IMR-90 (cell line): ENCODE results near the gene IFIT1. TPM values are rescaled to one million over a fixed set of nuclear protein-coding genes. Genes with fewer than 3 reads are reported as not detected.

Experiments used
- ATAC-seq: fragments of 200-7000 bp; cut with Tn5 transposase; 2 replicates; pipeline ENCODE4 v1.9.1; 2020; ENCODE audit warnings: low read depth, mild to moderate bottlenecking, moderate library complexity
- BruUV-seq: library from RNA; stranded (reverse); fragments of 400-500 nt; replicated peaks from 2 replicates; lab custom pipeline; 2021; lab: Mats Ljungman, UMichigan
- CTCF ChIA-PET: fragments of 300-600 bp; formaldehyde crosslinking; extraction: SDS; loops from one replicate; lab custom pipeline; 2021; ENCODE audit warnings: antibody characterized with exemption; lab: Yijun Ruan, JAX
- POLR2A ChIA-PET: fragments of 300-600 bp; sonication (Branson Sonifier 250); formaldehyde crosslinking; loops from one replicate; lab custom pipeline; 2022; ENCODE audit warnings: antibody characterized with exemption; ENCODE audit not compliant: unreplicated experiment; lab: Charles Lee
- DNase-seq: peaks from one replicate; pipeline ENCODE4 v3.0.0; 2013
- H2AFZ ChIP-seq: replicated peaks from 2 replicates; pipeline ENCODE3; 2013; ENCODE audit warnings: low read length, mild to moderate bottlenecking; ENCODE audit not compliant: poor library complexity
- H2AK5ac ChIP-seq: 2 replicates; pipeline ENCODE4 v1.6.1; 2013; ENCODE audit warnings: low read depth, low read length, inconsistent platforms
- H2AK9ac ChIP-seq: replicated peaks from 2 replicates; pipeline ENCODE3; 2013; ENCODE audit warnings: mild to moderate bottlenecking, low read depth, low read length, moderate library complexity; ENCODE audit not compliant: poor library complexity
- H2BK120ac ChIP-seq: 2 replicates; pipeline ENCODE4 v1.6.1; 2013; ENCODE audit warnings: low read depth, low read length, inconsistent platforms
- H2BK15ac ChIP-seq: 3 replicates; pipeline ENCODE4 v1.6.1; 2013; ENCODE audit warnings: low read depth, low read length, inconsistent platforms
- H2BK20ac ChIP-seq: 2 replicates; pipeline ENCODE4 v1.6.1; 2013; ENCODE audit warnings: low read depth, mild to moderate bottlenecking, inconsistent platforms, low read length, moderate library complexity
- H2BK5ac ChIP-seq: 2 replicates; pipeline ENCODE4 v1.6.1; 2013; ENCODE audit warnings: mild to moderate bottlenecking, low read depth, low read length, inconsistent platforms; ENCODE audit not compliant: poor library complexity, severe bottlenecking
- H3K14ac ChIP-seq: replicated peaks from 2 replicates; pipeline ENCODE4 v1.6.1; 2013; ENCODE audit warnings: low read depth, low read length, inconsistent platforms
- H3K18ac ChIP-seq: 2 replicates; pipeline ENCODE4 v1.6.1; 2013; ENCODE audit warnings: low read depth, low read length, control low read depth
- H3K23ac ChIP-seq: 2 replicates; pipeline ENCODE4 v1.6.1; 2013; ENCODE audit warnings: low read depth, low read length, inconsistent platforms
- H3K27ac ChIP-seq: 2 replicates; pipeline ENCODE4 v1.5.1; 2013; ENCODE audit warnings: mild to moderate bottlenecking, control low read depth, low read length; ENCODE audit not compliant: insufficient read depth
- H3K27me3 ChIP-seq: 2 replicates; pipeline ENCODE4 v1.6.1; 2013; ENCODE audit warnings: low read length; ENCODE audit not compliant: control insufficient read depth, insufficient read depth
- H3K36me3 ChIP-seq: 2 replicates; pipeline ENCODE4 v1.6.1; 2013; ENCODE audit warnings: low read length, mixed read lengths; ENCODE audit not compliant: control insufficient read depth, insufficient read depth
- H3K4ac ChIP-seq: 2 replicates; pipeline ENCODE4 v1.6.1; 2013; ENCODE audit warnings: low read depth, low read length, inconsistent platforms
- H3K4me1 ChIP-seq: 2 replicates; pipeline ENCODE4 v1.6.1; 2013; ENCODE audit warnings: low read length, mixed read lengths; ENCODE audit not compliant: control insufficient read depth, insufficient read depth
- H3K4me2 ChIP-seq: 2 replicates; pipeline ENCODE4 v1.6.1; 2013; ENCODE audit warnings: low read depth, mild to moderate bottlenecking, control low read depth, low read length, moderate library complexity
- H3K4me3 ChIP-seq: 2 replicates; pipeline ENCODE4 v1.5.1; 2013; ENCODE audit warnings: low read depth, mild to moderate bottlenecking, control low read depth, low read length, moderate library complexity; ENCODE audit not compliant: insufficient read depth
- H3K56ac ChIP-seq: 2 replicates; pipeline ENCODE4 v1.6.1; 2013; ENCODE audit warnings: low read length, inconsistent platforms; ENCODE audit not compliant: insufficient read depth; ENCODE audit errors: extremely low read depth
- H3K79me1 ChIP-seq, 2 experiments: 2 replicates each; pipeline ENCODE4 v1.6.1; 2013; ENCODE audit warnings: low read length in 2 of 2, inconsistent platforms in 1 of 2, low read depth in 1 of 2
- H3K9ac ChIP-seq: 2 replicates; pipeline ENCODE4 v1.6.1; 2013; ENCODE audit warnings: low read depth, low read length, control low read depth
- H3K9me1 ChIP-seq: 2 replicates; pipeline ENCODE4 v1.6.1; 2013; ENCODE audit warnings: low read length, inconsistent platforms; ENCODE audit not compliant: insufficient read depth
- H3K9me3 ChIP-seq: 2 replicates; pipeline ENCODE4 v1.6.1; 2013; ENCODE audit warnings: low read length; ENCODE audit not compliant: control insufficient read depth, insufficient read depth
- H4K20me1 ChIP-seq: 2 replicates; pipeline ENCODE4 v1.6.1; 2013; ENCODE audit warnings: low read length, inconsistent platforms; ENCODE audit not compliant: insufficient read depth
- H4K5ac ChIP-seq: 2 replicates; pipeline ENCODE4 v1.6.1; 2013; ENCODE audit warnings: mild to moderate bottlenecking, low read depth, low read length, control low read depth
- H4K8ac ChIP-seq, 2 experiments: 2 replicates each; pipeline ENCODE4 v1.6.1; 2013; ENCODE audit warnings: low read depth in 2 of 2, low read length in 2 of 2, control low read depth in 1 of 2, inconsistent platforms in 1 of 2
- H4K91ac ChIP-seq: 2 replicates; pipeline ENCODE4 v1.6.1; 2013; ENCODE audit warnings: low read depth, low read length, inconsistent platforms; ENCODE audit not compliant: insufficient read depth
- BHLHE40 ChIP-seq: fragments of 150-350 bp; IDR thresholded peaks from 2 replicates; pipeline ENCODE4 v1.6.1; 2016; ENCODE audit warnings: mild to moderate bottlenecking, low read depth, low read length
- CEBPB ChIP-seq: IDR thresholded peaks from 2 replicates; pipeline ENCODE4 v1.6.1; 2012; ENCODE audit warnings: low read depth, low read length, improper control_type of control experiment
- CHD1 ChIP-seq: IDR thresholded peaks from 2 replicates; pipeline ENCODE4 v1.6.1; 2012; ENCODE audit warnings: low read depth, low read length, improper control_type of control experiment
- CTCF ChIP-seq: conservative IDR thresholded peaks from 2 replicates; pipeline ENCODE4 v1.5.1; 2012; ENCODE audit warnings: mild to moderate bottlenecking, low read depth, low read length, improper control_type of control experiment
- FOS ChIP-seq: fragments of 150-350 bp; IDR thresholded peaks from 2 replicates; pipeline ENCODE4 v1.6.1; 2016; ENCODE audit warnings: low read depth, low read length
- MAFK ChIP-seq: IDR thresholded peaks from 2 replicates; pipeline ENCODE4 v1.6.1; 2012; ENCODE audit warnings: low read depth, low read length, improper control_type of control experiment
- MAZ ChIP-seq: IDR thresholded peaks from 2 replicates; pipeline ENCODE4 v1.6.1; 2012; ENCODE audit warnings: low read depth, mild to moderate bottlenecking, low read length, improper control_type of control experiment, moderate library complexity, borderline replicate concordance
- MXI1 ChIP-seq: IDR thresholded peaks from 2 replicates; pipeline ENCODE4 v1.6.1; 2012; ENCODE audit warnings: low read depth, mild to moderate bottlenecking, low read length, moderate library complexity, borderline replicate concordance
- NFE2L2 ChIP-seq: fragments of 150-350 bp; IDR thresholded peaks from 2 replicates; pipeline ENCODE4 v1.6.1; 2016; ENCODE audit warnings: low read depth, mild to moderate bottlenecking, low read length
- POLR2A ChIP-seq: IDR thresholded peaks from 2 replicates; pipeline ENCODE4 v1.6.1; 2012; ENCODE audit warnings: mild to moderate bottlenecking, low read depth, low read length
- RAD21 ChIP-seq: IDR thresholded peaks from 2 replicates; pipeline ENCODE4 v1.6.1; 2012; ENCODE audit warnings: low read length, improper control_type of control experiment
- RCOR1 ChIP-seq: IDR thresholded peaks from 2 replicates; pipeline ENCODE4 v1.6.1; 2012; ENCODE audit warnings: mild to moderate bottlenecking, low read length, improper control_type of control experiment; ENCODE audit not compliant: insufficient replicate concordance
- RFX5 ChIP-seq: IDR thresholded peaks from 2 replicates; pipeline ENCODE4 v1.8.0; 2012; ENCODE audit warnings: low read depth, mild to moderate bottlenecking, low read length, moderate library complexity
- SMC3 ChIP-seq: fragments of 150-350 bp; IDR thresholded peaks from 2 replicates; pipeline ENCODE4 v1.6.1; 2016; ENCODE audit warnings: low read depth, mild to moderate bottlenecking, antibody characterized with exemption, low read length, moderate library complexity
- WGBS, 2 experiments: methylation state at CpG; one replicate each; pipeline versions ENCODE4 v1.1.5 to v1.1.7; 2013; ENCODE audit warnings: missing lambda C conversion rate in 2 of 2; ENCODE audit not compliant: insufficient read length in 1 of 2; ENCODE audit errors: extremely low coverage in 2 of 2; 5-methylcytosine and 5-hydroxymethylcytosine counted together
- dilution Hi-C: fragments of 300-500 bp; cut with HindIII; formaldehyde crosslinking; loops from one replicate; pipeline ENCODE4 v1.14.3; 2018; ENCODE audit warnings: low sequenced_read_pairs; ENCODE audit not compliant: unreplicated experiment
- in situ Hi-C: fragments of 300-500 bp; cut with MboI; formaldehyde crosslinking; loops from 3 replicates; pipeline ENCODE4 v1.14.3; 2019; ENCODE audit warnings: low sequenced_read_pairs, inconsistent platforms, mixed read lengths
- intact Hi-C: fragments of 100-400 bp; cut with micrococcal nuclease; formaldehyde crosslinking; loops from 2 replicates; pipeline ENCODE4 v1.10.0; 2022
- polyA plus RNA-seq, 3 experiments: library from polyadenylated mRNA; depleted of rRNA; stranded (reverse); fragments of >200 nt; gene quantifications; 2 replicates each; pipeline ENCODE4 v1.2.3, GENCODE V29; 2012; ENCODE audit warnings: low replicate concordance in 1 of 3
- total RNA-seq: library from RNA; depleted of rRNA; stranded (reverse); fragments of >200 nt; gene quantifications from 2 replicates; pipeline ENCODE4 v1.2.3, GENCODE V29; 2012
- TF ChIP-seq, protein P1 (sequence below): fragments of 150-350 bp; IDR thresholded peaks from 2 replicates; pipeline ENCODE4 v1.6.1; 2016; ENCODE audit warnings: low read depth, mild to moderate bottlenecking, low read length, moderate library complexity, borderline replicate concordance
- TF ChIP-seq, protein P2 (sequence below): fragments of 150-350 bp; IDR thresholded peaks from 2 replicates; pipeline ENCODE4 v1.6.1; 2017; ENCODE audit warnings: mild to moderate bottlenecking, antibody characterized with exemption, low read length, low read depth

Gene IFIT1
- total and polyA plus RNA-seq, 2 of the 4 experiments (the other 2 are of a cell fraction), result 6.1 to 6.8 TPM

GRCh38 chr10:89395141-89395540, 2.7 kb downstream of the IFIT1 start:
- Histone ChIP-seq H3K4me2 (no peak overlapping the region), H4K20me1 (peaks cover 3% of the 10 kb centered on the region; the same call in 1 of the 2 replicates), H3K23ac (no peak overlapping the region), H2BK120ac (no peak overlapping the region), H3K9ac (no peak overlapping the region), H4K5ac (no peak overlapping the region; the same call in 1 of the 2 replicates), H3K36me3 (no peaks in the 10 kb centered on the region), H3K56ac (no peak overlapping the region), H2AFZ (no peak overlapping the region), H3K9me3 (no peaks in the 10 kb centered on the region), H2BK20ac (no peak overlapping the region), H3K79me1 (peaks cover 0 to 3% of the 10 kb centered on the region in 2 experiments; a peak in 1 of 4 replicates), H3K4ac (no peak overlapping the region), H3K4me1 (peaks cover 1% of the 10 kb centered on the region), H2AK9ac (no peak overlapping the region), H3K4me3 (no peak overlapping the region), H3K18ac (no peak overlapping the region), H3K27me3 (no peaks in the 10 kb centered on the region), H3K27ac (no peak overlapping the region), H3K9me1 (no peaks in the 10 kb centered on the region), H2BK15ac (no peak overlapping the region), H2BK5ac (no peak overlapping the region), H4K91ac (no peak overlapping the region), H2AK5ac (peak overlapping the region; percentile 38; the same call in 1 of the 2 replicates), H3K14ac (no peak overlapping the region), H4K8ac (no peak overlapping the region)
- DNase-seq (no peak), ATAC-seq (no peak)
- dilution Hi-C loops, result no loop called here
- WGBS, 2 experiments, result no CpG with 5 or more reads among the region's 2 CpGs
- TF ChIP-seq POLR2A (no peak), CEBPB (no peak), MAFK (no peak), CTCF (no peak), MAZ (no peak), RAD21 (no peak), BHLHE40 (no peak), RFX5 (no peak), RCOR1 (no peak), MXI1 (no peak), SMC3 (no peak), NFE2L2 (no peak), CHD1 (no peak), FOS (no peak)
- TF ChIP-seq, protein P1, sequence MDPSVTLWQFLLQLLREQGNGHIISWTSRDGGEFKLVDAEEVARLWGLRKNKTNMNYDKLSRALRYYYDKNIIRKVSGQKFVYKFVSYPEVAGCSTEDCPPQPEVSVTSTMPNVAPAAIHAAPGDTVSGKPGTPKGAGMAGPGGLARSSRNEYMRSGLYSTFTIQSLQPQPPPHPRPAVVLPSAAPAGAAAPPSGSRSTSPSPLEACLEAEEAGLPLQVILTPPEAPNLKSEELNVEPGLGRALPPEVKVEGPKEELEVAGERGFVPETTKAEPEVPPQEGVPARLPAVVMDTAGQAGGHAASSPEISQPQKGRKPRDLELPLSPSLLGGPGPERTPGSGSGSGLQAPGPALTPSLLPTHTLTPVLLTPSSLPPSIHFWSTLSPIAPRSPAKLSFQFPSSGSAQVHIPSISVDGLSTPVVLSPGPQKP, result no peak
- TF ChIP-seq, protein P2, sequence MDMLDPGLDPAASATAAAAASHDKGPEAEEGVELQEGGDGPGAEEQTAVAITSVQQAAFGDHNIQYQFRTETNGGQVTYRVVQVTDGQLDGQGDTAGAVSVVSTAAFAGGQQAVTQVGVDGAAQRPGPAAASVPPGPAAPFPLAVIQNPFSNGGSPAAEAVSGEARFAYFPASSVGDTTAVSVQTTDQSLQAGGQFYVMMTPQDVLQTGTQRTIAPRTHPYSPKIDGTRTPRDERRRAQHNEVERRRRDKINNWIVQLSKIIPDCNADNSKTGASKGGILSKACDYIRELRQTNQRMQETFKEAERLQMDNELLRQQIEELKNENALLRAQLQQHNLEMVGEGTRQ, result no peak
- no TSS peak for BruUV-seq
- ChIA-PET CTCF (no interaction called here), POLR2A (no interaction called here)
- in situ Hi-C loops, result no loop called here
- intact Hi-C loops, result no loop called here
